ENCODE results near the gene XPO6.

XPO6 gene

GRCh38 chr16:28210979-28211588, 681 bp downstream of the XPO6 start:
- TF ChIP-seq CTCF (IDR thresholded peaks at IDR 0.05; ENCODE audit: borderline replicate concordance, control extremely low read depth, extremely low read depth, insufficient read depth, missing control alignments): no peak
- in situ Hi-C loops (cut with MboI; ENCODE audit: low sequenced_read_pairs, unreplicated experiment): no loop called here
- peak; percentile 63 for DNase-seq (ENCODE audit: low spot score)

GRCh38 chr16:28210264-28210663, 1.5 kb downstream of the XPO6 start:
- DNase-seq (ENCODE audit: low spot score): no peak
- no peak for TF ChIP-seq CTCF (IDR thresholded peaks at IDR 0.05; ENCODE audit: borderline replicate concordance, control extremely low read depth, extremely low read depth, insufficient read depth, missing control alignments)
- in situ Hi-C loops (cut with MboI; ENCODE audit: low sequenced_read_pairs, unreplicated experiment): no loop called here

- no peak for TF ChIP-seq CTCF (IDR thresholded peaks at IDR 0.05; ENCODE audit: borderline replicate concordance, control extremely low read depth, extremely low read depth, insufficient read depth, missing control alignments)
- in situ Hi-C loops (cut with MboI; ENCODE audit: low sequenced_read_pairs, unreplicated experiment): loop anchor here (10.0 kb wide), 1 partner anchor 64 kb away; no protein-coding TSS in a partner anchor
- no peak for DNase-seq (ENCODE audit: low spot score)
Observed at GRCh38 chr16:28208824-28209223, 2.9 kb downstream of the XPO6 start.

- in situ Hi-C loops (cut with MboI; ENCODE audit: low sequenced_read_pairs, unreplicated experiment): loop anchor here (10.0 kb wide), 1 partner anchor 63 kb away; no protein-coding TSS in a partner anchor
Observed at GRCh38 chr16:28208131-28208530, 3.6 kb downstream of the XPO6 start.

GRCh38 chr16:28207399-28207798, 4.4 kb downstream of the XPO6 start:
- TF ChIP-seq CTCF (IDR thresholded peaks at IDR 0.05; ENCODE audit: borderline replicate concordance, control extremely low read depth, extremely low read depth, insufficient read depth, missing control alignments): no peak
- in situ Hi-C loops (cut with MboI; ENCODE audit: low sequenced_read_pairs, unreplicated experiment): loop anchor here (10.0 kb wide), 1 partner anchor 63 kb away; no protein-coding TSS in a partner anchor
- no peak for DNase-seq (ENCODE audit: low spot score)

More at GRCh38 chr16:28208131-28208530, 3.6 kb downstream of the XPO6 start:
- TF ChIP-seq CTCF (IDR thresholded peaks at IDR 0.05; ENCODE audit: borderline replicate concordance, control extremely low read depth, extremely low read depth, insufficient read depth, missing control alignments): no peak
- no peak for DNase-seq (ENCODE audit: low spot score)

GRCh38 chr16:28205974-28206373, 5.8 kb downstream of the XPO6 start:
- no peak for DNase-seq (ENCODE audit: low spot score)
- in situ Hi-C loops (cut with MboI; ENCODE audit: low sequenced_read_pairs, unreplicated experiment): loop anchor here (10.0 kb wide), 1 partner anchor 61 kb away; no protein-coding TSS in a partner anchor
- TF ChIP-seq CTCF (IDR thresholded peaks at IDR 0.05; ENCODE audit: borderline replicate concordance, control extremely low read depth, extremely low read depth, insufficient read depth, missing control alignments): no peak

All from GM13976 (cell line).